ENCODE measurements around the gene GAS7.

DNA sequence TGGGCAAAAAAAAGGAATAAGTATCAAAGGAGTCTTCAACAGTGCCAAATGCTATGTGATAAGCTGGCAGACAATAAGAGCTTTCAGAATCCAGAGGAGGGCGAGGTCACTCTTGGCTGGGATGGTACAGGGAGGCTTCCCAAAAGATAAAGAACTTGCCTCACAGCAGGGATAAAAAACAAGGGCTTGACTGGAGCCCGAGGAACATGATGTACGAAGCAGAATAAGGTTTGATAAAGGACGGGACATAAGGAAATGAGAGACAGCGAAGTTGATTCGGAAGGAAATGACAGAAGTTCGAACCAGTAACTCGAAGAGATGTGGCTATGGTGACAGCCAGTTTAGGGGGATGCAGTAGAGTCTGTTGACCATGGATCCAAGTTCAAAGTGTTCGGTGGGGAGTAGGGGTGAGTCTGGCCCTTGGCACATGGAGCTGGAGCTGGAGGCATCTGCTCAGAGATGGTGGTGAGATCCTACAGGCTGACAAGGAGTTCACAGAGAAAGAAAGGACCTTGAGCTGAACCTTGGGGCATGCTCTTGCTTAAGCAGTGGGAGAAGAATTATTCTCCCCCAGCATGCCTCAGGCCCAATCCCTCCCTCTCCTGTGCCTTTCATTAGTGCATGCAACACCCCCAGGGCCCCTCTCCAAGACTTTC lies 155.7 kb downstream of the GAS7 start:
- TF ChIP-seq POLR2A (IDR thresholded peaks at IDR 0.05; ENCODE audit: low read length) (no peak), GATA1 (IDR thresholded peaks at IDR 0.05; ENCODE audit: low read depth, low read length) (no peak)
